G401 (cell line): ENCODE results near the gene HS6ST2. TPM values are rescaled to one million over a fixed set of nuclear protein-coding genes. Genes with fewer than 3 reads are reported as not detected.

Experiments used
- DNase-seq: peaks from one replicate; pipeline ENCODE4 v3.0.0-alpha.2; 2015; ENCODE audit warnings: low spot score
- in situ Hi-C: cut with HindIII; loops from 2 replicates; pipeline ENCODE4 v1.10.0; 2016; ENCODE audit warnings: low sequenced_read_pairs, mixed read lengths
- total RNA-seq: library from RNA; depleted of rRNA; stranded (reverse); fragments of >200 nt; shearing (Covaris generic); gene quantifications from 2 replicates; pipeline ENCODE4 v1.2.3, GENCODE V29; 2014

Gene HS6ST2
- total RNA-seq, 1 experiment from 2014 or later: 103 TPM

GRCh38 chrX:132860200-132860599 is 98.2 kb downstream of the HS6ST2 start:
- in situ Hi-C loops: no loop called here
- DNase-seq: no peak

DNA sequence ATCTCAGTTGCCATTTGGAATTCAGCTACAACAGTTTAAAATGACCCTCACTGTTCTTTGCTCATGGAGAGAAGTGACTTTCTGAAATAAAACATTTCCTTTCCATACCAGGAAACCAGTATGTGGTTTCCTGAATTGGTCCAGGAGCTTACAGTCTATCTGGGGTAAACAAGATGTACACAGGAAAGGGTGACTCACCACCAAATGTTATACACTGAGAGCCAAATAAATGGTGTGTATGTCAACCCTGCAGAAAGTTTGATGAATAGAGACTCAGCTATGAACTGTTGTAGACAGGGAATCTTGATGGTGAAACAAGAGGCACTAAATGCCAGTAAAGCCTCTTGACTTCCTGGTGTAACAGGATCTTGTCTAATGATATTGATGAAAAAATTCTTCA is 100.4 kb downstream of the HS6ST2 start:
- in situ Hi-C loops: no loop called here
- DNase-seq: no peak

- no peak for DNase-seq
- in situ Hi-C loops: no loop called here
These were observed 102.6 kb downstream of the HS6ST2 start for GRCh38 chrX:132855780-132856341.

GRCh38 chrX:132853040-132853439 is 105.4 kb downstream of the HS6ST2 start:
- no peak for DNase-seq
- in situ Hi-C loops: no loop called here

- in situ Hi-C loops: no loop called here
- DNase-seq: no peak
These were observed 110.0 kb downstream of the HS6ST2 start for GRCh38 chrX:132848296-132848970.

GRCh38 chrX:132843363-132843762 is 115.1 kb downstream of the HS6ST2 start:
- in situ Hi-C loops: no loop called here

GRCh38 chrX:132842460-132843238 is 115.8 kb downstream of the HS6ST2 start:
- in situ Hi-C loops: no loop called here
- no peak for DNase-seq

More at GRCh38 chrX:132843363-132843762, 115.1 kb downstream of the HS6ST2 start:
- DNase-seq: no peak

DNA sequence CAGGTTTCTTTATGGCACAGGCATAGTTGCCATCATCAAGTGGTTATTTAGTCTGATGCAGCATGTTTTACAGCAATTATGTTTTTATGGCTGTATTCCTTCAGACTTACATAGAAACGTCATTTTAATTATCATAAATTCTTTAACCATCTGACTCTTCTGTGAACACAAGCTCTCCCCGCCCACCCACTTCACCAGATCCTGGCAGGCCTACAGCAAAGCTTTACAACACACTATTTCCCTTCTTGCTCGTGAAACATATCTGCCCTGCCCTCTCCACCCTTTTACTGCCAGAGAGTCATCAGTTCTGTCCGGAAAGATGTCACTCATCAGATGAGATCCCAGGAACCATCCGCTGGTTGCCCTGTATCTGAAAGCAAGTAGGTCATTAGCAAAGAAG is 120.5 kb downstream of the HS6ST2 start:
- DNase-seq: no peak
- in situ Hi-C loops: no loop called here

DNA sequence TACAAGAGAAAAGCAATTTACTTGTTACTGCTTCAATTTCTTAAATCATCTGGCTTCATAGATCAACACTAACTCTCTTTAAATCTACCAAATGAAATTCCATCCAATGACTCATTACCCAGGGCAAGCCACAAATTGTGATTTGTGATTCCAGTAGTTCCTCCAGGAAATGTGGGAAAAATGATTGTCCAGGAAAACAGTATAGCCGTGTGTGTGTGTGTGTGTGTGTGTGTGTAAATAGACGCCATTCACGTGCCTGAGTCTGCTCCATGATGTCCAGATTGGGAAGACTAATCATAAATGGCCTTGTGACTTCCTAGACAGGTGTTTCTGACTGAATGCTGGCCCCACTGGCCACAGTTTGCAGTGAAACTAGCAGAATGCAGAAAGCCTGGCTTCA is 121.3 kb downstream of the HS6ST2 start:
- in situ Hi-C loops: no loop called here
- no peak for DNase-seq

DNA sequence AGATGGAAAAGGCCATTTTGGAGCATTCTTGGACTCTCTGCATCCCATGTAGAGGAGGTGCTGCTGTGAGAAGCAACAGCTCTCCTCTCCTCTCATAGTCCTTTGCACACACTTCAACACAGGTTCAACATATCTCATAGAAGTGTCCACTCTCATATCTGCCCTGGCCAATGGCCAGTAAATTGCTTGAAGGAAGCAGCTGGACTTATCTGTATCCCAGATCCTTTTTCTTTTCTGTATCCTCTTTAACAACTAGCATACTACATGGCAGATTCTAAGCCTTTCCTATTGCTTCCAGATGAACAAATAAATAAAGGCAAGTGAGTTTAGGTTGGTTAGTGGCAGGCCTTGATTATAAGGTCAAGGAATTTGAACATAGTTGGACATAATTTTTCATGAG is 122.0 kb downstream of the HS6ST2 start:
- no peak for DNase-seq
- in situ Hi-C loops: no loop called here

- in situ Hi-C loops: no loop called here
These were observed 123.7 kb downstream of the HS6ST2 start for GRCh38 chrX:132834741-132835140.

GRCh38 chrX:132834109-132834508 is 124.3 kb downstream of the HS6ST2 start:
- DNase-seq: no peak
- in situ Hi-C loops: no loop called here

More at GRCh38 chrX:132834741-132835140, 123.7 kb downstream of the HS6ST2 start:
- no peak for DNase-seq

- DNase-seq: no peak
- in situ Hi-C loops: no loop called here
These were observed 125.1 kb downstream of the HS6ST2 start for GRCh38 chrX:132833373-132833772.

- in situ Hi-C loops: no loop called here
These were observed 127.0 kb downstream of the HS6ST2 start for GRCh38 chrX:132831336-132831973.

DNA sequence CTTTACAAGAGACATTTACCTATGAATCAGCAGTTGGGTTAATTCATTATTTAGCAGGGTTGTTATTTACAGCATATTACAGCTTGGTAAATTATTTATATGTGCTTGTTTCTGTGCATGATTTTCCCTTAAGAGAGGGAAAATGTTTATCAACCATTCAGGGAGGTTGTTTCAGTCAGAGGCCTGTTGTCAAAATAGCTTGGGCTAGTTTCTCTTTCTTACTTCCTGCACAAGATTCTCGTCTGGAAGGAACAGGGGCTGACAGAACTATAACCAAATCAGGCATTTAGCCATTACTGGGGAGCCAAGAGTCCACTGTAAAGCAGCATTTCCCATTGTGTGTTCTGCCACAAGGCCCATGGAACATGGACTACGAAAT is 135.8 kb downstream of the HS6ST2 start:
- in situ Hi-C loops: no loop called here

More at GRCh38 chrX:132831336-132831973, 127.0 kb downstream of the HS6ST2 start:
- DNase-seq: no peak

GRCh38 chrX:132821974-132822633 is 136.3 kb downstream of the HS6ST2 start:
- no peak for DNase-seq
- in situ Hi-C loops: no loop called here

More for the DNA sequence above, 135.8 kb downstream of the HS6ST2 start:
- DNase-seq: no peak

DNA sequence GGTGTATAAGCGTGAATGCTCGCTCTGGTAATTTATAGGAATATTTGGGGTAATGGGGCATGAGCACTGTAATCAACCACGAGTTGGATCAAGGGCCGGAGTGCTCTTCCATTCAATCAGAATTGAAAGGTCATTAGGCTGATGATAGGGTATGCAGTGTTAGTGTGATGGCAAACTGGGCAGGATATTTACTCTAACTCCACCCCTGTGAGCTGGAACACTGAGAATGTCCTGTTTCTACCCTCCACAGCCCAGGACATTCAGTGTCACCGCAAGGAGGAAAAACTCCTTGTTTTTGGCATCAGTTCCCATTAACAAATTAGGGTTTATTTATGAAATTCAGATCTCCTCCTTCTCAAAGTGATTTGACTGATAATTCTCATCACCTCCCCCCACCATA is 137.8 kb downstream of the HS6ST2 start:
- in situ Hi-C loops: no loop called here
- DNase-seq: no peak

DNA sequence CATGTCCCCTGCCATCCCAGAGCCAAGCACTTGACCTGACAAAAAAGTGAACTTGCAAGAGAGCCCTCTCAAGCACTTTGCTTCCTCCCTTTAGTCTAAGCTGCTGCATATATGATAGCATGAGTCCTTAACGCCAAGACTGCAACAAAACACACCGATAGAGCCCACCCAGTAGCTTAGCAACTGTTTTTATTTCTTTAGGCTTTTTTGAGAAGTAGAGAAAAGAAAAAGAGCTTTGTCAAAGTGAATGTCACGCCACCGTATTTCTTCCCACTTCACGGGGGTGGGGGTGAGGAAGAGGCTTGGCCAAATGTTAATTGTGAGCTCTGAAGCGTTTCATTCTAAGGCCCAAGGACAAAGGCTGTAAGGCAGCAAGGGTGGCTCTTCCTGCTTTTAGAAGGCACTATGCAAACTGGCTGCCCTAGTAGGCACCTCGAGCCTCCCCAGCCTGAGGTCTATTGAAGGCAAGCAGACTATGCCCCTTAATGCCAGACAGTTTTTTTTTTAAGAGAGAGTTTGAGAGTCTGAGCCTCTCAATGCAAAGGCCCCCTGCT is 138.6 kb downstream of the HS6ST2 start:
- DNase-seq: no peak
- in situ Hi-C loops: no loop called here

- in situ Hi-C loops: no loop called here
- no peak for DNase-seq
These were observed 139.8 kb downstream of the HS6ST2 start for GRCh38 chrX:132818638-132819037.
